Nephron (organoid): ENCODE measurements around the gene PTRHD1.

Experiments
- H3K27ac Mint-ChIP-seq, 3 experiments: 2 replicates each; pipeline ENCODE4 v1.8.0; 2020; ENCODE audit warnings: mixed read lengths in 3 of 3, mild to moderate bottlenecking in 2 of 3, moderate library complexity in 1 of 3
- H3K27me3 Mint-ChIP-seq: 2 replicates; pipeline ENCODE4 v1.8.0; 2021; ENCODE audit warnings: low read depth, mild to moderate bottlenecking, moderate library complexity, mixed read lengths
- H3K36me3 Mint-ChIP-seq: 2 replicates; pipeline ENCODE4 v1.8.0; 2020; ENCODE audit warnings: low read depth, mixed read lengths
- H3K4me1 Mint-ChIP-seq: 2 replicates; pipeline ENCODE4 v1.8.0; 2020; ENCODE audit warnings: mixed read lengths
- H3K4me3 Mint-ChIP-seq, 3 experiments: 2 replicates each; pipeline ENCODE4 v1.8.0; 2020; ENCODE audit warnings: mild to moderate bottlenecking in 3 of 3, mixed read lengths in 3 of 3, moderate library complexity in 2 of 3
- H3K9me3 Mint-ChIP-seq: 2 replicates; pipeline ENCODE4 v1.8.0; 2020; ENCODE audit warnings: mixed read lengths
- CTCF ChIP-seq, 3 experiments: fragments of 200-600 bp; sonication (generic); IDR thresholded peaks; one replicate each; pipeline ENCODE4 v1.5.0; 2021; ENCODE audit warnings: antibody characterized with exemption in 3 of 3; ENCODE audit not compliant: unreplicated experiment in 3 of 3

PTRHD1 gene

GRCh38 chr2:24821433-24821891, 28.3 kb upstream of the PTRHD1 start:
- Mint-ChIP-seq H3K27ac (no peak overlapping the region), H3K9me3 (no peaks in the 10 kb centered on the region), H3K4me1 (peaks cover 9% of the 10 kb centered on the region), H3K4me3 (no peak overlapping the region), H3K27me3 (no peaks in the 10 kb centered on the region), H3K36me3 (peaks cover 54% of the 10 kb centered on the region)
- TF ChIP-seq CTCF (IDR thresholded peaks at IDR 0.05; ENCODE audit: unreplicated experiment in 3 of 3), result no peak

- Mint-ChIP-seq H3K4me3 (no peak overlapping the region), H3K9me3 (no peaks in the 10 kb centered on the region), H3K36me3 (peaks cover 57% of the 10 kb centered on the region), H3K27me3 (no peaks in the 10 kb centered on the region), H3K4me1 (peaks cover 3% of the 10 kb centered on the region), H3K27ac (no peak overlapping the region)
- no peak for TF ChIP-seq CTCF (IDR thresholded peaks at IDR 0.05; ENCODE audit: unreplicated experiment in 3 of 3)
These were observed 27.6 kb upstream of the PTRHD1 start for GRCh38 chr2:24820598-24821432.

- Mint-ChIP-seq H3K9me3 (no peaks in the 10 kb centered on the region), H3K4me1 (no peaks in the 10 kb centered on the region), H3K4me3 (no peak overlapping the region), H3K27me3 (no peaks in the 10 kb centered on the region), H3K36me3 (peaks cover 63% of the 10 kb centered on the region), H3K27ac (no peak overlapping the region)
- no peak for TF ChIP-seq CTCF (IDR thresholded peaks at IDR 0.05; ENCODE audit: unreplicated experiment in 3 of 3)
These were observed 27.0 kb upstream of the PTRHD1 start for GRCh38 chr2:24820175-24820513.

GRCh38 chr2:24819442-24820174, 26.4 kb upstream of the PTRHD1 start:
- no peak overlapping the region for H3K27ac Mint-ChIP-seq
- no peaks in the 10 kb centered on the region for H3K27me3 Mint-ChIP-seq
- no peaks in the 10 kb centered on the region for H3K4me1 Mint-ChIP-seq
- no peaks in the 10 kb centered on the region for H3K9me3 Mint-ChIP-seq
- no peak for TF ChIP-seq CTCF (IDR thresholded peaks at IDR 0.05; ENCODE audit: unreplicated experiment in 3 of 3)
- no peak overlapping the region for H3K4me3 Mint-ChIP-seq
- peaks cover 65% of the 10 kb centered on the region for H3K36me3 Mint-ChIP-seq

- H3K4me3 Mint-ChIP-seq, result no peak overlapping the region
- H3K27me3 Mint-ChIP-seq, result no peaks in the 10 kb centered on the region
- H3K9me3 Mint-ChIP-seq, result no peaks in the 10 kb centered on the region
- TF ChIP-seq CTCF (IDR thresholded peaks at IDR 0.05; ENCODE audit: unreplicated experiment in 3 of 3), result no peak
- H3K36me3 Mint-ChIP-seq, result peaks cover 67% of the 10 kb centered on the region
- peaks cover 6% of the 10 kb centered on the region for H3K4me1 Mint-ChIP-seq
- no peak overlapping the region for H3K27ac Mint-ChIP-seq
These were observed 25.6 kb upstream of the PTRHD1 start for GRCh38 chr2:24818721-24819167.
